ENCODE results near the gene C1orf50.
"Not testable (repeated sequence)": the region's sequence is repeated elsewhere in the genome, so short reads cannot be mapped to it uniquely, and the experiment has no call there.

The C1orf50 gene

GRCh38 chr1:42814815-42815214 lies 47.8 kb downstream of the C1orf50 start:
- DNase-seq, result not testable (repeated sequence)

GRCh38 chr1:42815941-42816584 lies 49.0 kb downstream of the C1orf50 start:
- DNase-seq, result peak; percentile 71

GRCh38 chr1:42816585-42817439 lies 49.8 kb downstream of the C1orf50 start, which contains the start of the genes ERMAP and SVBP:
Gene ERMAP, plus strand, starts transcription at chr1:42817122. Its CDS starts 13,327 bp downstream, at chr1:42830449.
Gene SVBP, minus strand, starts transcription at chr1:42817397. Its CDS starts 853 bp downstream, at chr1:42816544.
- DNase-seq, result peak; percentile 80

- DNase-seq, result no peak
These were observed 50.4 kb downstream of the C1orf50 start for GRCh38 chr1:42817440-42817767.

GRCh38 chr1:42817976-42818375 lies 50.9 kb downstream of the C1orf50 start:
- no peak for DNase-seq

GRCh38 chr1:42820813-42821212 lies 53.8 kb downstream of the C1orf50 start:
- no peak for DNase-seq

- DNase-seq, result no peak
These were observed 54.6 kb downstream of the C1orf50 start for GRCh38 chr1:42821690-42822089.

GRCh38 chr1:42822800-42823392 lies 55.8 kb downstream of the C1orf50 start:
- DNase-seq, result peak; percentile 38

- DNase-seq, result peak; percentile 32
These were observed 57.5 kb downstream of the C1orf50 start for GRCh38 chr1:42824481-42825035.

GRCh38 chr1:42825036-42825851 lies 58.2 kb downstream of the C1orf50 start:
- DNase-seq, result no peak

All from DMS79 treated with DMSO at 0.1 percent for 48 hours (cell line).